Testis (tissue), 3 donors: ENCODE results near the gene SLC23A2. TPM values are rescaled to one million over a fixed set of nuclear protein-coding genes. Genes with fewer than 3 reads are reported as not detected.
"Not testable (repeated sequence)": the region's sequence is repeated elsewhere in the genome, so short reads cannot be mapped to it uniquely, and the experiment has no call there.

Experiments
- DNase-seq: peaks from one replicate; pipeline ENCODE4 v3.0.0-alpha.2; 2019
- H3K27ac ChIP-seq, 2 donors: fragments of 200-600 bp; sonication (generic); one replicate each; pipeline ENCODE4 v1.5.1; 2019
- H3K27me3 ChIP-seq: fragments of 200-600 bp; sonication (generic); one replicate; pipeline ENCODE4 v1.5.1; 2019
- H3K36me3 ChIP-seq: fragments of 200-600 bp; sonication (generic); one replicate; pipeline ENCODE4 v1.5.1; 2017; ENCODE audit warnings: low read depth; ENCODE audit errors: missing control alignments
- H3K4me1 ChIP-seq: fragments of 200-600 bp; sonication (generic); one replicate; pipeline ENCODE4 v1.5.1; 2019
- H3K4me3 ChIP-seq, 2 donors: fragments of 200-600 bp; sonication (generic); one replicate each; pipeline ENCODE4 v1.5.1; 2017 to 2019
- H3K9me3 ChIP-seq: fragments of 200-600 bp; sonication (generic); one replicate; pipeline ENCODE4 v1.5.1; 2017
- CTCF ChIP-seq, 3 experiments: fragments of 450-650 bp in 2 of 3; fragments of 200-600 bp in 1 of 3; sonication (generic) in 1 of 3; IDR thresholded peaks; one replicate each; pipeline ENCODE4 v1.5.1; 2016 to 2019; ENCODE audit warnings: antibody characterized with exemption in 3 of 3, mild to moderate bottlenecking in 2 of 3, moderate library complexity in 1 of 3
- POLR2A ChIP-seq: fragments of 450-650 bp; IDR thresholded peaks from one replicate; pipeline ENCODE4 v1.6.1; 2017; ENCODE audit warnings: antibody characterized with exemption, mild to moderate bottlenecking, moderate library complexity
- WGBS, 2 donors: methylation state at CpG; one replicate each; pipeline ENCODE4 v1.1.5; 2018; 5-methylcytosine and 5-hydroxymethylcytosine counted together
- intact Hi-C: fragments of 100-400 bp; cut with DNase I; formaldehyde crosslinking; loops from one replicate; pipeline ENCODE4 v1.15.1; 2023; ENCODE audit warnings: low total_unique reads
- polyA plus RNA-seq: library from polyadenylated mRNA; stranded (reverse); fragments of 350-450 nt; fragmentation: Illumina TruSeq; extraction: RNeasy Lipid Tissue Mini Kit (QIAGEN cat#74804); gene quantifications from one replicate; pipeline ENCODE4 v1.2.3, GENCODE V29; 2014; ENCODE audit warnings: low read depth, low replicate concordance; ENCODE audit not compliant: insufficient read depth
- total RNA-seq, 2 donors: library from RNA; depleted of rRNA; stranded (reverse); fragments of >200 nt; gene quantifications; one replicate each; pipeline ENCODE4 v1.2.3, GENCODE V29; 2016

Gene SLC23A2
- total and polyA plus RNA-seq, 3 donors from 2014 or later, result 23.6 to 49.3 (median 40.7) TPM

- no peak overlapping the region for H3K27ac ChIP-seq
- intact Hi-C loops, result no loop called here
- DNase-seq, result no peak
- no peaks in the 10 kb centered on the region for H3K4me1 ChIP-seq
- H3K36me3 ChIP-seq, result no peaks in the 10 kb centered on the region
- no peaks in the 10 kb centered on the region for H3K9me3 ChIP-seq
- WGBS, 2 donors, result 62 to 67% methylated on average over 5 of the region's 5 CpGs
- no peak overlapping the region for H3K4me3 ChIP-seq
- no peaks in the 10 kb centered on the region for H3K27me3 ChIP-seq
- no peak for TF ChIP-seq CTCF (IDR thresholded peaks at IDR 0.05)
Observed at GRCh38 chr20:5008759-5009158, 7.4 kb upstream of the SLC23A2 start.

- peaks cover 4% of the 10 kb centered on the region for H3K4me1 ChIP-seq
- no peaks in the 10 kb centered on the region for H3K27me3 ChIP-seq
- 83 to 84% methylated on average over 4 of the region's 4 CpGs for WGBS, 2 donors
- H3K4me3 ChIP-seq, result no peak overlapping the region
- intact Hi-C loops, result no loop called here
- no peaks in the 10 kb centered on the region for H3K9me3 ChIP-seq
- no peak for DNase-seq
- no peak overlapping the region for H3K27ac ChIP-seq
- TF ChIP-seq CTCF (IDR thresholded peaks at IDR 0.05) (no peak), POLR2A (no peak)
- H3K36me3 ChIP-seq, result no peaks in the 10 kb centered on the region
Observed at GRCh38 chr20:5005326-5005725, 4.0 kb upstream of the SLC23A2 start.

GRCh38 chr20:5004825-5005224 lies 3.5 kb upstream of the SLC23A2 start:
- DNase-seq, H3K36me3 ChIP-seq, H3K9me3 ChIP-seq, H3K27me3 ChIP-seq, H3K4me3 ChIP-seq, H3K27ac ChIP-seq, H3K4me1 ChIP-seq, intact Hi-C loops: not testable (repeated sequence)
- 93 to 95% methylated on average over 8 of the region's 8 CpGs for WGBS, 2 donors

- Histone ChIP-seq H3K27ac (no peak overlapping the region), H3K4me3 (no peak overlapping the region), H3K36me3 (no peaks in the 10 kb centered on the region), H3K4me1 (peaks cover 12% of the 10 kb centered on the region), H3K9me3 (no peaks in the 10 kb centered on the region), H3K27me3 (no peaks in the 10 kb centered on the region)
- TF ChIP-seq POLR2A (no peak), CTCF (IDR thresholded peaks at IDR 0.05) (no peak)
- intact Hi-C loops, result no loop called here
- 31 to 58% methylated on average over 3 of the region's 3 CpGs for WGBS, 2 donors
- DNase-seq, result no peak
Observed at GRCh38 chr20:5003626-5004025, 2.3 kb upstream of the SLC23A2 start.

- peak; percentile 30 for DNase-seq
- peak overlapping the region in 1 of 2 donors; percentile 63 for H3K4me3 ChIP-seq
- H3K27ac ChIP-seq, result no peak overlapping the region
- peaks cover 15% of the 10 kb centered on the region for H3K4me1 ChIP-seq
- no peaks in the 10 kb centered on the region for H3K36me3 ChIP-seq
- intact Hi-C loops, result no loop called here
- no peaks in the 10 kb centered on the region for H3K9me3 ChIP-seq
- no peaks in the 10 kb centered on the region for H3K27me3 ChIP-seq
- TF ChIP-seq POLR2A (no peak), CTCF (IDR thresholded peaks at IDR 0.05) (no peak)
- 13 to 15% methylated on average over 1 to 5 of the region's 5 CpGs for WGBS, 2 donors
Observed at GRCh38 chr20:5002077-5002413, 735 bp upstream of the SLC23A2 start.
